Left renal pelvis (tissue), 4 donors: ENCODE results near the gene PUS3. TPM values are rescaled to one million over a fixed set of nuclear protein-coding genes. Genes with fewer than 3 reads are reported as not detected.
A peak's percentile ranks its signal among the peaks of the same experiment; 100 is the strongest.

ENCODE experiments used
- DNase-seq, 4 donors: peaks; one replicate each; pipeline ENCODE4 v3.0.0-alpha.2; 2013; ENCODE audit warnings: low read depth in 4 of 4, low spot score in 3 of 4
- polyA plus RNA-seq, 4 donors: library from polyadenylated mRNA; unstranded; fragments of 120-200 nt; gene quantifications; one replicate each; pipeline ENCODE4 v1.2.1, GENCODE V29; 2013; ENCODE audit not compliant: insufficient read length in 4 of 4

PUS3 gene, protein sequence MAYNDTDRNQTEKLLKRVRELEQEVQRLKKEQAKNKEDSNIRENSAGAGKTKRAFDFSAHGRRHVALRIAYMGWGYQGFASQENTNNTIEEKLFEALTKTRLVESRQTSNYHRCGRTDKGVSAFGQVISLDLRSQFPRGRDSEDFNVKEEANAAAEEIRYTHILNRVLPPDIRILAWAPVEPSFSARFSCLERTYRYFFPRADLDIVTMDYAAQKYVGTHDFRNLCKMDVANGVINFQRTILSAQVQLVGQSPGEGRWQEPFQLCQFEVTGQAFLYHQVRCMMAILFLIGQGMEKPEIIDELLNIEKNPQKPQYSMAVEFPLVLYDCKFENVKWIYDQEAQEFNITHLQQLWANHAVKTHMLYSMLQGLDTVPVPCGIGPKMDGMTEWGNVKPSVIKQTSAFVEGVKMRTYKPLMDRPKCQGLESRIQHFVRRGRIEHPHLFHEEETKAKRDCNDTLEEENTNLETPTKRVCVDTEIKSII
- 10 to 100 TPM; 13.1 to 21.7 (median 17.3) TPM for polyA plus RNA-seq

GRCh38 chr11:125902927-125903710 lies at the start of gene PUS3:
Gene PUS3, minus strand, starts transcription at chr11:125903206. Its CDS starts 6,922 bp downstream, at chr11:125896284.
- peak in 3 of 4 donors; percentile 66 to 77 (median 69) for DNase-seq

GRCh38 chr11:125952559-125952958 lies 49.6 kb upstream of the PUS3 start:
- DNase-seq, result no peak

DNA sequence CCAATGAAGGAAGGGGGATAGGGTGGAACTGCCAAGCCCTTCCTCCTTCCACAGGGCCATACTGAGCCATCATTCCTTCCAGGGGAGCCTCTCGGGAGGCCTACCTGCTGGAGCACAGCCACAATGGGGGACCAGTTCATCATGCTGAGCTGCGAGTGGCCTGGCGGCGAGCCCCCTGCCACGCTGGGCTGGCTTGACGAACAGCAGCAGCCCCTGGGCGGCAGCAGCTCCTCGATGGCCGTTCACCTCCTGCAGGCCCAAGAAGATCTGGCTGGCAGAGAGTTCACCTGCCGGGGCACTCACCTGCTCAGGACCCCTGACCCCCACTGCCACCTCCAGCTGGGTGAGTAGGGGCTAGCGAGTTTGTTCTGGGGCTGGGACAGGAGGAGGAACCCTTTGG lies 48.7 kb upstream of the PUS3 start:
- no peak for DNase-seq

DNA sequence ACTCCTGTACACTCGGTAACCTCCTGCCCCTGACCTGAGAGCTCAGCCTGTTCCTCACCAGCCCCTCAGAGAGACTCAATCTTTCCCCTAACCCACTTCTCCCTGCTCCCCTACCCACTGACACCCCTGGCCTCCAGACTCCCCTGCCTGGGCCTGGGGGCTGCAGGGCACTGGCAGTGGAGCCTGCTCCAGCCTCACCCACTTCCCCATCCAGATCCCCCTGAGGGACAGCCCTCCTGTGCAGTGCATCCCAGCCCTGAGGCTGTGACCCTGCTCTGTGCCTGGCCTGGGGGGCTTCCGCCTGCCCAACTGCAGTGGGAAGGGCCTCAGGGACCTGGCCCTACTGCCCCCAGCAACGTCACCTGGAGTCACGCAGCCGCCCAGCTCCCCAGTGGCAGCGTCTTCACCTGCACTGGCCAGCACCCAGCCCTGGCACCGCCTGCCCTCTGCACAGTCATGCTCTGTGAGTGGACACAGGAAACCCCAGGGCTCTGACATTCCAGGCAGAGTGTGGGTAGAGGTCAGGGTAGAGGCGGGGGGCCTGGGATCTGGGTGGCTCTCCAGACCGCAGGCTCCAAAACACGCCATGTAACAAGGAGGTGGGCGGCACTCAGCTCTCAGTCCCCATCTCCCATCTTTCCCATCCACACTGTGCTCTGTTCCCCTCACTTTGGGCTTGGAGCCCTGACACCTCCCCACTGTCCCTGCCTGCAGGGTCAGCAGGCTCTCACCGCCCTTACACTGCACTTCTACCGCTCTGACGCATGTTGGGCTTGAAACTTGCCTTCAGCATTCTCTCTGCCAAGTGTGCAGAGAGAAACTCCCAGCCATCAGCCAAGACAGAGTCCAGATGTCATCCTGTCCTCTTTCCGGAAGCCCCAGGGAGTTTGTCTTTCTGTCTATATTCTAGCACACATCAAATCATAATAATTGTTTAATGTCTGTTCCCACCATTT lies 48.0 kb upstream of the PUS3 start:
- peak in 2 of 4 donors; percentile 14 to 29 for DNase-seq

DNA sequence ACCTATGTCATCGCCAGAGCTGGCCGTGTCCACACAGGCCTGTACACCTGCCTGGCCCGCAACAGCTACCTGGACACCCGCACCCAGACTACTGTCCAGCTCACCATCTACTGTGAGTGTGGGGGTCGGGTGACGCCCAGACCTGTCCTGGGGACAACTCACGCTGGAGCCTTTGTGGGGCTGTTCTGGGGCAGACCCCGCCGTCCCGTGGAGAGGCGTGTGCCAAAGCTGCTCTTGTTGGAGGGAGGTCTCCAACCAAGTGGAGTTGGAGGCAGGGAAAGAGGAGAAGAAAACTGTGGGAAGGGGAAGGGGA lies 47.1 kb upstream of the PUS3 start:
- DNase-seq, result no peak

DNA sequence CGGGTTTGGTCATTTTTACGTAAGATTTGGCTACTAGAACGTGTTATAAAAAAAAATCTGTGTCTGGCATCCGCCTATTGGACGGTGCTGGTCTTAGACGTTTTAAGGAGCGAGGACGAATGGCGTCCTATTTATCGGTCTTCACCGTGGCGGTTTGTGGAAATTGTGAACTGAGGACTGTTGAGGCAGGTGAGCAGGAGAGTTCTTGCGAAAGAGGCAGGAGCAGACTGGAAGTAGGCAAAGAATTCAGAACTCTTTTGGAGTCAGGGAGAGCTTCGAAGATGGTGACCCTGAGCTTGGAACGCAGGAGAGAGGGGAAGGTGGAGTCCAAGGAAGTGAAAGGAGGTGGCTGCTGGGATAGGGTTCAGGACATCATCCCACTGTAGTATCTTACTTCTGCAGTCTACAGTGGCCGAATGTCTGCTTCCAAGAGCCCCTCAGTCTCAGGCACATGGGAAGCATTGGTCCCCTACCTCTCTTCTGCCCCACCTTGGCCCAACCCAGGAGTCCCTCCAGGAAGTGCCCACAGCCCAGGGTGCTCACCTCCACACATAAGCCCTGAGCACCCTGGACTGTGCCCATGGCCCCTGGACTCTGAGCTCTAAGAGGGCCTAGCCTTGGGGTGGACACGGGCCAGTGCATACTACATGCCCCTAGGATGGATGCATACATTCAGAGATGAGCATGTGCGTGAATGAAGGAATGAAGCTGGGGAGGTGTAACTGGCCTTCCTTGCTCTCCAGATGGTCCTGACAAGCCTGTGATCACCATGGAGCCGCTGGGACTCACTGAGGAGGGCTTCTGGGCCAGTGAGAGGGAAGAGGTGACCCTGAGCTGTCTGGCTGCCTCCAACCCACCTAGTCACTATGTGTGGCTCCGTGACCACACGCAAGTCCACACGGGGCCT lies 46.5 kb upstream of the PUS3 start:
- DNase-seq, result no peak

DNA sequence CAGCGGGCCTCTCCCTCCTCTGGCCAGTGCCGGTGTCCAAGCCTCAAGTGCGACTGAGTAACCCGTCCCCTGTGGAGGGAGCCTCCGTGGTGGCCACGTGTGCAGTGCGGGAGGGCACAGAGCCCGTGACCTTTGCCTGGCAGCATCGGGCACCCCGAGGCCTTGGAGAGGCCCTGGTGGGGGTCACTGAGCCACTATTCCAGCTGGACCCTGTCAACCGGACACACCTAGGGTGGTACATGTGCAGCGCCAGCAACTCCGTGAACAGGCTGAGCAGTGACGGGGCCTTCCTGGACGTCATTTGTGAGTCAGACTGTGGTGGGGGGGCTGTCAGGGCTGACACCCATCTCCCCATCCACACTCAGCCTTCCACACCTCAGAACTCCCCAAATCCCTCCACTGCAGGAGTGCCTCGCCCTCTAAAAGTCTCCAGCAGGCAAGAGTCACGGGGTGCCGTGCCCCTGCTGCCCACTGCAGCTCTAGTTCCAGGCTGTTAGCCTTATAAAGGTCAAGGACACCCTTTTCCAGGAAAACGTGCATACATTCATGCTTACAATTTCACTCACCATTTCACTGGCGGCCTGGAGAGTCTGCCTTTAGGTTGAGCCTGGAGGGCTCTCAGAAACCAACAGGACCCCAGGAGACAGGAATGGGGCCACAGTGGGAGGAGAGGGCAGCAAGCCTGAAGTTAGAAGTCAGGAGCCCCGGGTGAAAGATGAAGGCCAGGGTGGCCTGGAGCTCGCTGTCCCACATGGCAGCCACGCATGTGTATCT lies 45.5 kb upstream of the PUS3 start:
- DNase-seq, result no peak

- no peak for DNase-seq
These were observed 44.6 kb upstream of the PUS3 start for GRCh38 chr11:125947419-125948277.

DNA sequence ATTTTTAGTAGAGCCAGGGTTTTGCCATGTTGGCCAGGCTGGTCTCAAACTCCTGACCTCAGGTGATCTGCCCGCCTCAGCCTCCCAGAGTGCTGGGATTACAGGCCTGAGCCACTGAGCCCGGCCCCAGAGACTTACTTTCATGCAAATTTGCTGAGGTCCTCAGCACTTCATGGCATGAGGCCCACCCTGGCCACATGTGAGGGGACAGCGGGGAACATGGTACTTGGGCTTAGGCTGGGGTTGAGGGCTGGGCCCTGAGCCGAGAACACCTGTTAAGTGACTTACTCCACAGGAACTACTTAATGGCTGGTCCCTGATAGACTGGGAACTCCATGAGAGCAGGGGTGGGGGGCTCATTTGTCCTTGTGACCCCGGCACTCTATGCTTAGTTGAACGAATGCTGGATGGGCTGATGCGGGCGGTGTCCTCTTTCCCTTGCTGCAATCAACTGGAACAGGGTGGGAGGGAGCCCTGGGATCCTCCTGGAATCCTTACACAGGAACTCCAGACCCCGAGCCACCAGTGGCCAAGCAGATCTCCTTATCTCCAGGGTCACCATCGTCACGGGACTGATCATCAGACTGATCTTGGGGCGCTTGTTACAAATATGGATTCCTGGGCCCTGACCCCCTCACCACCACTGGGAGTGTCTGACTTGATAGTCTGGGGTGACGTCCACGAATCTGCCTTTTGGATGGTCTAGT lies 43.9 kb upstream of the PUS3 start:
- no peak for DNase-seq

DNA sequence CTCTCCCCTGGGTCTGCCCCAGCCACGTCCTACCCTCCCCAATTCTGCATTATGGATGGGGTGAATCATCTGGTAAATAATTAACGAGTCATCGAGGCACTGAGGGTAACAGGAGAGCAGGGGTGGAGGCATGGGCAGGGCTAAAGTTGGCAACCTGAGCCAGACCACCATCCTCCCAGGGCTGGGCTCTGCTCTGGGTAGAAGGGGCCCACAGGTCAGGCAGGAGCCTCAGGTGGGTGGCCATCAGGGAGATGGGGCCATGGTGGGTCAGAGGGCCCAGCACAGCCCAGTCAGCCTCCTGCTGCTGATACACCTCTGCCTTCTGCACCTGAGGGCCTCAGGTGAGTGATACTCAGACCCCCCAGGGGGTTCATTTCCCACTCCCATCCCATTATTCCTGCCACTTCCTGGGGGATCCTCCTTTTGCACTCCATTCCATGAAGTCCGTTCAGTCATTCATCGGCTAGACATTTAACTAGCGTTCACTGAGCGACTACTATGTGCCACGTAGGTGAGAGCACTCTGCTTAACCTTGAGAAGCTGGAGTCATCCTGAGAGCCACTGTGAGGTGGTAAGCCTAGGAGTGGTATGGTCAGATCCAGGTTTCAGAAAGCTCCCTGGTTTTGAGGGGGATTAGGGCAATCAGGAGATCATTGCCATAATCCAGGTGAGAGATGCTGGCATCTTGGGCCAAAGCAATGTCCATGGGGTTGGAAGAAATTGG lies 43.0 kb upstream of the PUS3 start, which contains the start of gene VSIG10L2:
Gene VSIG10L2, plus strand, starts transcription at position 248 of the 724 bp plus-strand sequence. Its CDS starts 12 bp downstream, at position 260.
- DNase-seq, result no peak

- DNase-seq, result no peak
These were observed 42.2 kb upstream of the PUS3 start for GRCh38 chr11:125945011-125945796.

GRCh38 chr11:125944350-125945010 lies 41.5 kb upstream of the PUS3 start:
- DNase-seq, result no peak

- no peak for DNase-seq
These were observed 40.8 kb upstream of the PUS3 start for GRCh38 chr11:125943661-125944349.

DNA sequence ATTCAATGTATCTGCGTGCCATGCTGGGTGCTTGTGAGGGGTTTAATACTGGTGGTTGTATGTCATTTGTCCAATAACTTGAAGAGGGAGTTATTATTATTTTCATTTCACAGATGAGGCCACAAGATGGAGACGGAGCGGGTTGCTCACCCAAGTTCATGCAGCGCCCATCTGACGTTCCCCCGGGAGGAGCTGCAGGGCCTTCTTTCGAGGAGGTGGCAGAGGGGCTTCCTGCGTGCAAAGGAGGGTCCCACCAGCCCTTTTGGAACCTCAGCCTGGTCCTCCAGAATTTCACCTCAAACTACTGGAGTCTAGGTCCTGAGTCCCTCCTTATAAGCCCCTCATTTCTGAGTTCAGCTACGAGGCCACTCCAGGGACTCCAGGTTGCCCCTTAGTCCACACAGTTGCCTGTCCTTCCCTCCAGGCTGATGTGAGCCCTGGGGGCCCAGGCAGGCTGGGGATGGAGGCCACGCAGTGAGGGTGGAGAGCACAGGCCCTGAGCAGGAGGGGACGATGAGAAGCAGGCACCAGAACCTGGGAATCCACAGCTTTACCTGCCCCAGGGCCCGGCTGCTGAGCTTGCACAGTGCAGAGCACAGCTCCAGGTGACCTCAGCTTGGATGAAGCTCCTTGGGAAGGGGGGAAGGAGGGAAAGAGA lies 39.9 kb upstream of the PUS3 start:
- no peak for DNase-seq
